ENCODE results near the gene LOXL4. TPM values are rescaled to one million over a fixed set of nuclear protein-coding genes. Genes with fewer than 3 reads are reported as not detected.

LOXL4 gene
- total RNA-seq (not detected in 2 replicates), polyA plus RNA-seq (0.12 and 0.20 TPM in 2 replicates), polyA minus RNA-seq (0.34 and 0.43 TPM in 2 replicates)
- total RNA-seq (2013), result 0.68 TPM

DNA sequence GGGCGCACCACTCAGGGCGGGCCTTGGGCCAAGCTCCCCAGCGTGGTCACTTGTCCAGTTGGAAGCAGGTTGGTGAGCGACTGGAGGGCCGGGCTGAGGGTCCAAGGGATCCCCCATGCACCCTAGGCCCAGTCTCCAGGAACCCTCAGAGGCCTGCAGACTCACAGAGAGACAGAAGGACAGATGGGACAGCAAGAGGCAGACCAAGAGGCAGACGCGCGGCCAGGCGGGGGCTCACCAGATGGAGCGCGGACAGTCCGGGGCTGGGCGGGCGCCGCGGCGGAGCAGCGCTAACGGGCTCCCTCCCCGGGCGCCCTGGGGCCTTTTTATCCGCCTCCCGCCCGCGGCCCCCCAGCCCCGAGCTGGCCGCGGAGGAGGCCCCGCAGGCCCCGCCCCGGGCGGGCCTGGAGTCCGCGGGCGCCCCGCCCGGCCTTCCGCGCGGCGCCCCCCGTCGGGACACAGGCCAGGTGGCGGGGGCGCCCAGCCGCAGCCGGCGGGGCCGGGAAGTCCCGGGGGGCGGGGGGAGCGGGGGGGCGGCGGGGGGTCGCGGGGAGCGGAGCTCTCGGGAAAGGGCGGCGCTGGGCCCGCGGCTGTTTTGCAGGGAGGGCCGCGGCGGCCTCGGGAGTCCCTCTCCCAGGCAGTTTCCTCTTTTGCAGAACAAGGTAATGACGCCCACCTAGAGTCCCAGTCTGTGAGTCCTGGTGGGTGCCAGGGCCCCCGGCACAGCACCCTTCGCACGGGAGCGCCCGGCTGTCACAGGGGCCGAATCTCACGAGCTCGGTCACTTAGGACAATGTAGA lies at the start of gene LOXL4:
Gene LOXL4 (minus strand): TSS at position 301 of the 800 bp plus-strand sequence. CDS start 5,175 bp downstream, outside the sequence.
- Histone ChIP-seq H3K9ac (ENCODE audit: low read length) (peak within 1 kb of the TSS; percentile 70), H3K4me3 (ENCODE audit: control extremely low read depth in 1 of 5, extremely low read depth in 1 of 5, insufficient read depth in 1 of 5, low read depth in 2 of 5, low read length in 4 of 5) (peak within 1 kb of the TSS in 4 of 5 experiments; percentile 51 to 69 (median 56)), H3K79me2 (ENCODE audit: control insufficient read depth, insufficient read depth, low read length) (no peaks in the 10 kb centered on the region), H3K4me1 (ENCODE audit: control insufficient read depth in 2 of 2, insufficient read depth in 2 of 2, low read length in 2 of 2) (peaks cover 5 to 11% of the 10 kb centered on the region in 2 donors), H3K4me2 (replicated peaks; ENCODE audit: low read depth, low read length, poor library complexity, severe bottlenecking) (peak within 1 kb of the TSS; percentile 88), H3K27ac (ENCODE audit: low read length in 2 of 2) (no peak within 1 kb of the TSS), H4K20me1 (ENCODE audit: control insufficient read depth, insufficient read depth, low read length, poor library complexity, severe bottlenecking) (no peaks in the 10 kb centered on the region), H3K27me3 (replicated peaks in 1 of 4; ENCODE audit: control extremely low read depth in 1 of 4, control insufficient read depth in 3 of 4, insufficient read depth in 4 of 4, low read length in 3 of 4) (peaks cover 0 to 18% (median 6%) of the 10 kb centered on the region in 4 experiments), H2AFZ (ENCODE audit: insufficient read depth, low read depth, low read length, poor library complexity, severe bottlenecking) (peak within 1 kb of the TSS; percentile 62), H3K9me3 (ENCODE audit: control extremely low read depth in 1 of 3, control insufficient read depth in 2 of 3, insufficient read depth in 1 of 3, low read length in 2 of 3) (no peaks in the 10 kb centered on the region), H3K36me3 (replicated peaks in 1 of 2; ENCODE audit: control extremely low read depth in 1 of 2, control insufficient read depth in 1 of 2, extremely low read depth in 1 of 2, insufficient read depth in 2 of 2, low read length in 1 of 2) (no peaks in the 10 kb centered on the region)
- POLR2A ChIA-PET, result no interaction called here
- no peak within 1 kb of the TSS for H3K27ac Mint-ChIP-seq
- DNase-seq, result peak; percentile 54
- CTCF ChIA-PET, result interaction anchor here (1.4 kb wide), 1 partner anchor 99 kb away, joined by 4 read pairs; no protein-coding TSS in a partner anchor
- peaks cover 40% of the 10 kb centered on the region for H3K27me3 Mint-ChIP-seq
- H3K4me3 Mint-ChIP-seq, result peak within 1 kb of the TSS; percentile 84
- no peaks in the 10 kb centered on the region for H3K9me3 Mint-ChIP-seq (ENCODE audit: insufficient read depth)
- intact Hi-C loops (cut with micrococcal nuclease), result no loop called here
- peaks cover 8% of the 10 kb centered on the region for H3K4me1 Mint-ChIP-seq
- no peak for TF ChIP-seq EZH2 (IDR thresholded peaks at IDR 0.05; ENCODE audit: borderline replicate concordance, insufficient read depth, low read depth, low read length, poor library complexity, severe bottlenecking)
- TF ChIP-seq CTCF (IDR thresholded peaks at IDR 0.05), result no peak
- ATAC-seq (ENCODE audit: low read depth), result peak; percentile 69
- 7% methylated on average over 61 of the region's 75 CpGs for WGBS (ENCODE audit: insufficient coverage)

GRCh38 chr10:98316661-98317060 lies 48.7 kb upstream of the LOXL4 start:
- Histone ChIP-seq H3K9ac (ENCODE audit: low read length) (no peak overlapping the region), H3K9me3 (ENCODE audit: control extremely low read depth in 1 of 3, control insufficient read depth in 2 of 3, insufficient read depth in 1 of 3, low read length in 2 of 3) (no peaks in the 10 kb centered on the region), H2AFZ (ENCODE audit: insufficient read depth, low read depth, low read length, poor library complexity, severe bottlenecking) (no peak overlapping the region), H3K4me1 (ENCODE audit: control insufficient read depth in 2 of 2, insufficient read depth in 2 of 2, low read length in 2 of 2) (peaks cover 6 to 8% of the 10 kb centered on the region in 2 donors), H3K79me2 (ENCODE audit: control insufficient read depth, insufficient read depth, low read length) (no peaks in the 10 kb centered on the region), H3K27ac (ENCODE audit: low read length in 2 of 2) (no peak overlapping the region), H3K36me3 (replicated peaks in 1 of 2; ENCODE audit: control extremely low read depth in 1 of 2, control insufficient read depth in 1 of 2, extremely low read depth in 1 of 2, insufficient read depth in 2 of 2, low read length in 1 of 2) (no peaks in the 10 kb centered on the region), H3K27me3 (replicated peaks in 1 of 4; ENCODE audit: control extremely low read depth in 1 of 4, control insufficient read depth in 3 of 4, insufficient read depth in 4 of 4, low read length in 3 of 4) (peaks cover 0 to 6% (median 0%) of the 10 kb centered on the region in 4 experiments), H3K4me3 (ENCODE audit: control extremely low read depth in 1 of 5, extremely low read depth in 1 of 5, insufficient read depth in 1 of 5, low read depth in 2 of 5, low read length in 4 of 5) (no peak overlapping the region), H4K20me1 (ENCODE audit: control insufficient read depth, insufficient read depth, low read length, poor library complexity, severe bottlenecking) (no peaks in the 10 kb centered on the region), H3K4me2 (replicated peaks; ENCODE audit: low read depth, low read length, poor library complexity, severe bottlenecking) (no peak overlapping the region)
- CTCF ChIA-PET, result no interaction called here
- Mint-ChIP-seq H3K4me1 (peaks cover 8% of the 10 kb centered on the region), H3K27ac (no peak overlapping the region), H3K27me3 (peaks cover 30% of the 10 kb centered on the region), H3K4me3 (no peak overlapping the region), H3K9me3 (ENCODE audit: insufficient read depth) (no peaks in the 10 kb centered on the region)
- POLR2A ChIA-PET, result no interaction called here
- TF ChIP-seq EZH2 (IDR thresholded peaks at IDR 0.05; ENCODE audit: borderline replicate concordance, insufficient read depth, low read depth, low read length, poor library complexity, severe bottlenecking) (no peak), CTCF (IDR thresholded peaks at IDR 0.05) (no peak)
- DNase-seq, result no peak
- intact Hi-C loops (cut with micrococcal nuclease), result no loop called here
- ATAC-seq (ENCODE audit: low read depth), result no peak

Measured in B cell (primary cell).